IPS-15b (cell line): ENCODE data around the gene KRT23.

ENCODE experiments used
- H3K27me3 ChIP-seq: one replicate; pipeline ENCODE4 v1.6.1; 2013; ENCODE audit warnings: low read length; ENCODE audit not compliant: control insufficient read depth, insufficient read depth
- H3K36me3 ChIP-seq: one replicate; pipeline ENCODE4 v1.6.1; 2013; ENCODE audit warnings: low read length; ENCODE audit not compliant: control insufficient read depth, insufficient read depth
- H3K4me1 ChIP-seq: one replicate; pipeline ENCODE4 v1.6.1; 2013; ENCODE audit warnings: mild to moderate bottlenecking, low read length; ENCODE audit not compliant: control insufficient read depth, insufficient read depth
- H3K4me3 ChIP-seq: one replicate; pipeline ENCODE4 v1.5.1; 2013; ENCODE audit warnings: low read depth, low read length
- H3K9ac ChIP-seq: one replicate; pipeline ENCODE4 v1.6.1; 2013; ENCODE audit warnings: low read depth, mild to moderate bottlenecking, low read length
- H3K9me3 ChIP-seq: one replicate; pipeline ENCODE4 v1.6.1; 2013; ENCODE audit warnings: mild to moderate bottlenecking, low read length; ENCODE audit not compliant: control insufficient read depth, insufficient read depth

Gene KRT23, protein sequence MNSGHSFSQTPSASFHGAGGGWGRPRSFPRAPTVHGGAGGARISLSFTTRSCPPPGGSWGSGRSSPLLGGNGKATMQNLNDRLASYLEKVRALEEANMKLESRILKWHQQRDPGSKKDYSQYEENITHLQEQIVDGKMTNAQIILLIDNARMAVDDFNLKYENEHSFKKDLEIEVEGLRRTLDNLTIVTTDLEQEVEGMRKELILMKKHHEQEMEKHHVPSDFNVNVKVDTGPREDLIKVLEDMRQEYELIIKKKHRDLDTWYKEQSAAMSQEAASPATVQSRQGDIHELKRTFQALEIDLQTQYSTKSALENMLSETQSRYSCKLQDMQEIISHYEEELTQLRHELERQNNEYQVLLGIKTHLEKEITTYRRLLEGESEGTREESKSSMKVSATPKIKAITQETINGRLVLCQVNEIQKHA

DNA sequence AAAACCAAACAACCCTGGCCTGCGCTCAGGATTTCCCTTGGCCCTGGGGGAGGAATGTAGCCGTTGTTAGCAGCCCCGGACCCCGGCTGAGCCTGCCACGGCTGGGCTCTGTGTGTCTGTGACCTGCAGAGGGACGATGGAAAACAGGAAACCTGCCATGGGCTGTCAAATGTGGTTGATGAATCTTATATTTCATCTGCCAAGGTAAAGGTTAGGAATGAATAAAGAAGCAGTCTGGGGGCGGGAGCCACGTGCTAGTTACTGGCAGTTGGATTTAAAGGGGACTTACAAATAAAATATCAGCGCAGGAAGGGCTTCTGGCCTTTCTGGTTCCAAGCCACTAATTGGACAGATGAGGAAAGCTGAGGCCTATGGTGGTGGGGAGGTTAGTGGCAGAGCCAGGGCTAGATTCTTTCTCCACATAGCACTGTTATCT is at the start of gene KRT23:
Gene KRT23 (minus strand): TSS at position 263 of the 436 bp plus-strand sequence. CDS start 1,043 bp downstream, outside the sequence.
- no peaks in the 10 kb centered on the region for H3K9me3 ChIP-seq
- no peaks in the 10 kb centered on the region for H3K27me3 ChIP-seq
- H3K4me3 ChIP-seq = no peak within 1 kb of the TSS
- H3K4me1 ChIP-seq = peaks cover 7% of the 10 kb centered on the region
- H3K9ac ChIP-seq = no peak within 1 kb of the TSS
- H3K36me3 ChIP-seq = no peaks in the 10 kb centered on the region

DNA sequence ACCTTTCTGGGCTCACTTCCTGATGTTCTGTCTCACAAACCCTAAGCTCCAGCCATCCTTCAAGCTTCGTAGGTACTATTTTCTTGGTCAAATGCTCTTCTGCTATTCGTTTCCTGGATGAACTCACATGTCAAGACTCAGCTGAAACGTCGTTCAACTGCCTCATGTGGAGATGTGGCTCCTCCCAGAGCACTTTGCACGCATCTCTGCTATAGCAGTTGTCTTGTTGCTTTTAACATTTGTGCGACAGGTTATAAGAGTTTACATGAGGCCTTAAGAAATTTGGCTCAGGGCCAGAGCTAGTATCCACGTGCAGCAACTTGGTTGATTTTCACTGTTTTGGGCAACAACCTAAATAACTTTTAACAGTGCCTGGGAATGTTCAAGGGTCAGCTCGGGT is 49.5 kb upstream of the KRT23 start:
- Histone ChIP-seq H3K27me3 (no peaks in the 10 kb centered on the region), H3K9me3 (no peaks in the 10 kb centered on the region), H3K4me3 (no peak overlapping the region), H3K36me3 (no peaks in the 10 kb centered on the region), H3K4me1 (no peaks in the 10 kb centered on the region), H3K9ac (no peak overlapping the region)

DNA sequence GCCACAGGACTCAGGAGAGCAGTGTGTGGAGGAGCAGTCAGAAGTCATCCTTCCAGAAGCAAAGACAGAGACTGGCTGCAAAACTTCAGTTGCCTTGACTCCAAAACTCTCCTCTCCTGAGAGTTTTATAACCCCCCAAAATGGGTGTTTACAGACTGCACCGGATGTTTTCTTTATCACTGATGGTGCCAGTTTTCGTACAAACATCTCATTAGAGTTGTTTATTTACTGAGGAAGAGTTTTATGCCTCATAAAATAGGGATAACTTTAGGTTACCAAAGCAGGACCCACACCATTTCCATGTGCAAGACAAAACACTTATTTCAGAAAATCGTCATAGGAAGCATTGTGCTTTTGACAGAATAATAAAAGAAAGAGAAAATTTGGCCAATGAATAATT is 46.8 kb upstream of the KRT23 start, which contains the start of gene KRT40:
Gene KRT40 (minus strand): TSS at position 101 of the 400 bp plus-strand sequence. CDS start 53 bp downstream, at position 48.
- H3K9ac ChIP-seq = no peak within 1 kb of the TSS
- no peaks in the 10 kb centered on the region for H3K9me3 ChIP-seq
- H3K4me1 ChIP-seq = no peaks in the 10 kb centered on the region
- no peak within 1 kb of the TSS for H3K4me3 ChIP-seq
- H3K27me3 ChIP-seq = no peaks in the 10 kb centered on the region
- no peaks in the 10 kb centered on the region for H3K36me3 ChIP-seq

DNA sequence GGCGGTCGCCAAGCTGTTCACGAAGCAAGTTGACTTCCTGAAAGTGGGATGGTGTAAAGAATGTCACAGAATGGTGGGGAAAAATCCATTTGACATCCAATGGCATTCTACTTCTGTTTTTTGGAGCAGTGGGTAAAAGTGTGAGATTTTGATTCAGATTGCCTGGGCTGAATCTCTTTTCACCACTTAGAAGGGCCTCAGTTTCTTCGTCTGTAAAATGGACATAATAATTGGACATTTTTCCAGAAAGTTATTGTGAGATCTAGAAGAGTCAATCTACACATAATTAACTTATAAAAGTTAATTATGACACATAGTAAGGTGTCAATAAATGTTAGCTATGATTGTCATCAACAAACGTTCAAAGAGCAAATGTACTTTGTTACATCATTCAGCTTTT is 43.7 kb upstream of the KRT23 start:
- Histone ChIP-seq H3K4me1 (no peaks in the 10 kb centered on the region), H3K27me3 (no peaks in the 10 kb centered on the region), H3K9ac (no peak overlapping the region), H3K36me3 (no peaks in the 10 kb centered on the region), H3K4me3 (no peak overlapping the region), H3K9me3 (no peaks in the 10 kb centered on the region)

DNA sequence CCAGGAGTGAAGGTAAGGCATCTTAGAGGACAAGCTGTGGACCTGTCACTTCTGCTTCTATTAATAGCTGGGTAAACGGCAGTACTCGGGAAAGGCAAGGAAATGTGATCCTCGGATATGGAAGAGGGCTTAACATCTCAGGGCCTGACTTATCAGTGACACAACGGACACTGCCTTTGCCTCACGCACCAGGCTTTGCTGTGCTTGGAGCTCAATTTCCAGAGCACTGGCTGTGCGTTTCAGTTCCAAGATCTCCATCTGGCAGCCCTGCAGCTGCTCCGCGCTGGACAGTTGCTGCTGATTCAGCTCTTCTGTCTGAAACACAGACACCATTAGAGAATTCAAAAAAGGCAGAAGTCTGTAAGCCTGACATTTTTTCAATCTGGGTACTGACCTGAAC is 43.1 kb upstream of the KRT23 start:
- H3K36me3 ChIP-seq = no peaks in the 10 kb centered on the region
- no peaks in the 10 kb centered on the region for H3K27me3 ChIP-seq
- H3K4me3 ChIP-seq = no peak overlapping the region

DNA sequence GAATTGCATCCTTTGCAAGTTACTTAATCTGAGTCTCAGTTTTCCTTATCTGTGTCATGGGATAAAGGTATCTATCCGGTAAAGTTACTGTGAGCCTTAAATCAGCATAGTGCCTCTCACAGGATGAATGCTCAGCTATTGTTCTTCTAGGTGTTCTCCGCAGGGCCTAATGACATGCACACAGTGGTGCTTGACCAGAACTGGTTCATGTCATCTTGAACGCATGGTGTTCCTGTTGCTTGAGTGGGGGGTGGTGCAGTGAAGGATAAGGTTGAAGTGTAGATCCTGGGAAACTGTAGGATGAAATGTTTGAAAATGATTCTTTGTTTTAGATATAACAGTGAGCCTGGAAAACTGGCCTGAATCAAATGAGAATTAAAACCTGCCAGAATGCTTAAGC is 42.7 kb upstream of the KRT23 start:
- Histone ChIP-seq H3K4me3 (no peak overlapping the region), H3K27me3 (no peaks in the 10 kb centered on the region), H3K9ac (no peak overlapping the region), H3K4me1 (no peaks in the 10 kb centered on the region), H3K9me3 (no peaks in the 10 kb centered on the region), H3K36me3 (no peaks in the 10 kb centered on the region)

More for the DNA sequence above, 43.1 kb upstream of the KRT23 start:
- no peak overlapping the region for H3K9ac ChIP-seq
- H3K9me3 ChIP-seq = no peaks in the 10 kb centered on the region
- H3K4me1 ChIP-seq = no peaks in the 10 kb centered on the region

DNA sequence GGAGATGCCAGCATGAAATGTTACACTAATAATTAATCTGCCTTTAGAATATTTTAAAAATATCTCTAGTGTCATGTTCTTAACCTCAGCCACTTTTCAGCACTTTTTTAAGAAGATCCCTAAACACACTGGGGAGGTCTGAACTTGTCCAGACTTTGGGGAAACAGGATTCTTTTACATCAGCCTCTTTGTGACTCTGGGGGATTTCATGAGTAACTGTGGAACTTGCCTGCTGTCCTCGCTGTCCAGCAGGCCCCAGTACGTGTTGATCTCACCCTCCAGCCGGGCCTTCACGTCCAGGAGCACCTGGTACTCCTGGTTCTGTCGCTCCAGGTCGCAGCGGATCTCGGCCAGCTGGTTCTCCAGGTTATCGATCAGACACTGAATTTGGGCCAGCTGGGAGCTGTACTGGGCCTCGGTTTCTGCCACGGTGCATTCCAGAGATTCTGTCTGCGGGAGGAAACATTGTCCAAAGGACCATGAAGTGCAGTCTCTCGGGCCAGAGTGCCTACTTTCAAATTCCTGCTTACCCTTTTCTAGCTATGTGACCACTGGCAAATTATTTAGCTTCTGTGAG is 41.2 kb upstream of the KRT23 start:
- Histone ChIP-seq H3K36me3 (no peaks in the 10 kb centered on the region), H3K4me1 (no peaks in the 10 kb centered on the region)

DNA sequence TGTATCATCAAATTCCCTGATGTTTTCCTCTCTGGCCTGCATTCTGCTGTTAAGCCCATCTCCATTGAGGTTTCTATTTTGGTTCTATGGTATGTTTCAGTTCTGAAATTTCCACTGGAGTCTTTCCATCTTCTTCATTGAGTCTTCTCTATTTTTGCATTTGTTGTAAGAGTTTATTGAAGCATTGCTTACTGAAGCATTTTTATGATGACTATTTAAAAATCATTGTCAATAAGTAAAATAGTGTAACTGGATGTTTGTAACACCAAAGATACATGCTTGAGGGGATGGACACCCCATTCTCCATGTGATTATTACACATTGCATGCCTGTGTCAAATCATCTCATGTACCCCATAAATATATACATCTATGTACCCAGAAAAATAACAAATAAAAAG is 38.1 kb upstream of the KRT23 start:
- H3K9me3 ChIP-seq = no peaks in the 10 kb centered on the region
- H3K9ac ChIP-seq = no peak overlapping the region
- H3K4me1 ChIP-seq = no peaks in the 10 kb centered on the region
- no peaks in the 10 kb centered on the region for H3K27me3 ChIP-seq
- no peak overlapping the region for H3K4me3 ChIP-seq
- H3K36me3 ChIP-seq = no peaks in the 10 kb centered on the region

More for the DNA sequence above, 41.2 kb upstream of the KRT23 start:
- Histone ChIP-seq H3K9ac (no peak overlapping the region), H3K4me3 (no peak overlapping the region), H3K9me3 (no peaks in the 10 kb centered on the region), H3K27me3 (no peaks in the 10 kb centered on the region)

DNA sequence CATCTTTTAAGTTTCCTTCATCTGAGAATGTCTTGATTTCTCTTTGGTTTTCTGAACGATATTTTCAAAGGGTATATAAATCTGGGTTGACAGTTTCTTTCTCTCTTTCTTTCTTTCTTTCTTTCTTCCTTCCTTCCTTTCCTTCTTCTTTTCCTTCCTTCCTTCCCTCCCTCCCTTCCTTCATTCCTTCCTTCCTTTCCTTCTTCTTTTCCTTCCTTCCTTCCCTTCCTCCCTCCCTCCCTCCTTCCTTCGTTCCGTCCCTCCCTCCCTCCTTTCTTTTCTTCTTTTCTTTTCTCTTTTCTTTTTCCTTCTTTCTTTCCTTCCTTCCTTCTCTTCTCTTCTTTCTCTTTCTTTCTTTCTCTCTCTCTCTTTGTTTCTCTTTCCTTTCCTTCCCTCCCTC is 36.9 kb upstream of the KRT23 start:
- no peaks in the 10 kb centered on the region for H3K4me1 ChIP-seq
- H3K4me3 ChIP-seq = no peak overlapping the region
- H3K36me3 ChIP-seq = no peaks in the 10 kb centered on the region
- H3K9ac ChIP-seq = no peak overlapping the region
- H3K27me3 ChIP-seq = no peaks in the 10 kb centered on the region
- H3K9me3 ChIP-seq = no peaks in the 10 kb centered on the region

DNA sequence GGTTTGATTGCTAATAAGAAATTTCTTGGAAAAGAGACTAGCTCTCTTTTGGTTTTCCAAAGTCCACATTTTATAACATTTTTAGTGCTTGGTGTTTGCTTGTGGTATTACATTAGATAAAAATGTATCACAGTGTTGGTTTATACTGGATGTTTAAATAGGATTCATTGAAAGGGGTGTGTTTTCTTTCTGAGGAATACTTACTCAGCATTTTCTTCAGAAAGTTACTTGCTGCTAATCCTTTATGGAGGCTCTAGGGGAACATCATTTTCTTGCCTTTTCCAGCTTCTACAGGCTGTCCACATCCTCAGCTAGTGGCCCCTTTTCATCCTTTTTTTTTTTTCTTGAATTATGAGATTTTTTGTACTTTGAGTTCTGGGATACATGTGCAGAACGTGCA is 30.1 kb upstream of the KRT23 start:
- no peak overlapping the region for H3K4me3 ChIP-seq
- H3K9ac ChIP-seq = no peak overlapping the region
- no peaks in the 10 kb centered on the region for H3K36me3 ChIP-seq
- no peaks in the 10 kb centered on the region for H3K27me3 ChIP-seq
- no peaks in the 10 kb centered on the region for H3K4me1 ChIP-seq
- H3K9me3 ChIP-seq = no peaks in the 10 kb centered on the region

DNA sequence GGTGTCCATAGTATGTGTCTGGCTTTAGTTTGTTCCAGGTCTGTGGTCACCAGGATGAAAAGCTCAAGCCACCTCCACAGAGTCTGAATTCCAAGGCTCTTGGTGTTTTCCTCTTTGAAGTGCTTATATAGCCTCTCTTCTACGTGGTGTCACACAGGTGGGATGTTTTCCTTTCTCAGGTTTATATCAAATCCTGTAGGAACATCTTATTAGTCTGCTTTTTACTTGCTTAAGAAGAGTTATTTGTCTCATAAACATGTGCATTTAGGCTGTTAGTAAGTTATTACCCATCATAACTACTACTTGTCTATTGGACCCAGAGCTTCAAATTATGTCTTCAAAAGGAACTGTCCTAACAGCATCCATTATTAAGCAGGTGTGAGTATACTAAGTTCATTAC is 29.4 kb upstream of the KRT23 start, which contains the start of gene KRT39:
Gene KRT39 (minus strand): TSS at position 101 of the 400 bp plus-strand sequence. CDS start 92 bp downstream, at position 9.
- Histone ChIP-seq H3K4me1 (no peaks in the 10 kb centered on the region), H3K9me3 (no peaks in the 10 kb centered on the region), H3K9ac (no peak within 1 kb of the TSS), H3K36me3 (no peaks in the 10 kb centered on the region), H3K4me3 (no peak within 1 kb of the TSS), H3K27me3 (no peaks in the 10 kb centered on the region)

DNA sequence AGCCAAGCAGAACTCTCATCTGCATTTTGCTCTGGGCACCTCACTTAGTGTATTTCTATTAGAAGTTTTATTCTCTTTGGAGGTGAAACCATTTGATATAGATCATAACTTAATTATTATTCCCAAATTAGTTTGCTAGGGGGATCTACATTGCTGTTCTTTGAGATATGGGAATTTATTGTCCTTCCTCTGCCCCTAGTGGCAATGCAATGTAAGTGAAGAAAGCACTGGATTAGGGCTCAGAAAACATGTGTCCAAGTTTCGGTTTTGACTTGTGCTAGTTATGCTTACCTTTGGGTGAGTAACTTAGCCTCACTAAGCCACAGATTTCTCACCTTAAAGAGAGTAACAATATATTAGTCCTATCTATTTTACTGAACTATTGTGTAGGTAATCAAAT is 26.4 kb upstream of the KRT23 start:
- no peaks in the 10 kb centered on the region for H3K4me1 ChIP-seq
- no peaks in the 10 kb centered on the region for H3K36me3 ChIP-seq
- H3K9ac ChIP-seq = no peak overlapping the region
- no peaks in the 10 kb centered on the region for H3K27me3 ChIP-seq
- no peaks in the 10 kb centered on the region for H3K9me3 ChIP-seq
- no peak overlapping the region for H3K4me3 ChIP-seq
